Natural killer cell (primary cell): Measurements from ENCODE around the gene EZR. TPM values are rescaled to one million over a fixed set of nuclear protein-coding genes. Genes with fewer than 3 reads are reported as not detected.

Source experiments
- ATAC-seq, 3 donors: fragments of 150-1000 bp in 2 of 3; fragments of 200-7000 bp in 1 of 3; cut with Tn5 transposase; 1 replicate in 1 of 3; 2 replicates in 2 of 3; pipeline ENCODE4 v1.10.0; 2021; ENCODE audit warnings: mild to moderate bottlenecking in 2 of 3, moderate library complexity in 2 of 3
- DNase-seq, 2 donors: peaks; one replicate each; pipeline versions ENCODE4 v3.0.0 to v3.0.0-alpha.2; 2013 to 2021; ENCODE audit warnings: mixed read lengths in 1 of 2
- H3K27ac ChIP-seq: one replicate; pipeline ENCODE4 v1.5.1; 2013; ENCODE audit warnings: mild to moderate bottlenecking, low read length
- H3K27me3 ChIP-seq: one replicate; pipeline ENCODE4 v1.6.1; 2013; ENCODE audit warnings: low read length; ENCODE audit not compliant: control insufficient read depth, insufficient read depth
- H3K36me3 ChIP-seq: one replicate; pipeline ENCODE4 v1.6.1; 2013; ENCODE audit warnings: low read length; ENCODE audit not compliant: control insufficient read depth, insufficient read depth
- H3K4me1 ChIP-seq: one replicate; pipeline ENCODE4 v1.6.1; 2013; ENCODE audit warnings: low read length; ENCODE audit not compliant: control insufficient read depth, insufficient read depth
- H3K4me3 ChIP-seq: one replicate; pipeline ENCODE4 v1.5.1; 2013; ENCODE audit warnings: low read length
- H3K9me3 ChIP-seq: one replicate; pipeline ENCODE4 v1.6.1; 2013; ENCODE audit warnings: low read length; ENCODE audit not compliant: control insufficient read depth, insufficient read depth
- H3K27ac Mint-ChIP-seq, 2 donors: one replicate each; pipeline ENCODE4 v1.8.0; 2022; ENCODE audit warnings: mild to moderate bottlenecking in 2 of 2, mixed read lengths in 2 of 2, moderate library complexity in 1 of 2
- H3K27me3 Mint-ChIP-seq, 2 donors: one replicate each; pipeline ENCODE4 v1.8.0; 2022; ENCODE audit warnings: low read depth in 2 of 2, mixed read lengths in 2 of 2
- H3K36me3 Mint-ChIP-seq: one replicate; pipeline ENCODE4 v1.8.0; 2022; ENCODE audit warnings: mixed read lengths
- H3K4me1 Mint-ChIP-seq, 2 donors: one replicate each; pipeline ENCODE4 v1.8.0; 2022; ENCODE audit warnings: mixed read lengths in 2 of 2
- H3K4me3 Mint-ChIP-seq: one replicate; pipeline ENCODE4 v1.8.0; 2022; ENCODE audit warnings: mild to moderate bottlenecking, moderate library complexity, mixed read lengths
- H3K9me3 Mint-ChIP-seq, 2 donors: one replicate each; pipeline ENCODE4 v1.8.0; 2022; ENCODE audit warnings: mixed read lengths in 2 of 2
- WGBS: methylation state at CpG from one replicate; pipeline ENCODE4 v1.1.7; 2013; ENCODE audit warnings: missing lambda C conversion rate; ENCODE audit not compliant: insufficient coverage; 5-methylcytosine and 5-hydroxymethylcytosine counted together
- intact Hi-C: fragments of 100-400 bp; cut with micrococcal nuclease; formaldehyde crosslinking; loops from one replicate; pipeline ENCODE4 v1.14.2; 2022
- total RNA-seq, 4 donors: library from RNA; stranded (reverse); fragments of 120-200 nt in 1 of 4; gene quantifications; one replicate each; pipeline versions ENCODE4 v1.2.3 to v1.2.4, GENCODE V29; 2013 to 2022
- TF ChIP-seq, protein P1 (sequence below): fragments of 200-600 bp; IDR thresholded peaks from one replicate; pipeline ENCODE4 v1.8.0; 2022; ENCODE audit warnings: antibody characterized with exemption

EZR gene
- total RNA-seq, 3 donors from 2014 or later (not counting 1 experiment from before 2014, with no cell fraction given): 119 to 157 (median 133) TPM

DNA sequence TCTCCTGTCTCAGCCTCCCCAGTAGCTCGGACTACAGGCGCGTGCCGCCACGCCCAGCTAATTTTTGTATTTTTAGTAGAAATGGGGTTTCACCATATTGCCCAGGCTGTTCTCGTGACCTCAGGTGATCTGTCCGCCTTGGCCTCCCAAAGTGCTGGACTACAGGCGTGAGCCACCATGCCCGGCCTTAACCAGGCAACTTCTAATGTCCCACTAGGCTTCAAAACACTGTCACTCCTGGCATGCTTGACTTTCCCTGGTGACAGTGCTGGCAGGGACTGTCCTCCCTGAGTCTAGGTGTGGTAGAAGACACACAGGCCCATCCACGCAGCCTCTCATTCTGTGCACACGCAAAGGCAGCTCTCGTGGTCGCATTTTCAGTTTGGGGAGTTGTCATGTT lies 11.6 kb upstream of the EZR start:
- Histone ChIP-seq H3K27ac (no peak overlapping the region), H3K4me1 (peaks cover 6% of the 10 kb centered on the region), H3K36me3 (no peaks in the 10 kb centered on the region), H3K27me3 (no peaks in the 10 kb centered on the region), H3K9me3 (no peaks in the 10 kb centered on the region), H3K4me3 (no peak overlapping the region)
- Mint-ChIP-seq H3K9me3 (no peaks in the 10 kb centered on the region), H3K36me3 (no peaks in the 10 kb centered on the region), H3K4me3 (no peak overlapping the region), H3K27me3 (peaks cover 0 to 3% of the 10 kb centered on the region in 2 donors), H3K4me1 (peaks cover 3 to 14% of the 10 kb centered on the region in 2 donors), H3K27ac (no peak overlapping the region)
- TF ChIP-seq, protein P1, sequence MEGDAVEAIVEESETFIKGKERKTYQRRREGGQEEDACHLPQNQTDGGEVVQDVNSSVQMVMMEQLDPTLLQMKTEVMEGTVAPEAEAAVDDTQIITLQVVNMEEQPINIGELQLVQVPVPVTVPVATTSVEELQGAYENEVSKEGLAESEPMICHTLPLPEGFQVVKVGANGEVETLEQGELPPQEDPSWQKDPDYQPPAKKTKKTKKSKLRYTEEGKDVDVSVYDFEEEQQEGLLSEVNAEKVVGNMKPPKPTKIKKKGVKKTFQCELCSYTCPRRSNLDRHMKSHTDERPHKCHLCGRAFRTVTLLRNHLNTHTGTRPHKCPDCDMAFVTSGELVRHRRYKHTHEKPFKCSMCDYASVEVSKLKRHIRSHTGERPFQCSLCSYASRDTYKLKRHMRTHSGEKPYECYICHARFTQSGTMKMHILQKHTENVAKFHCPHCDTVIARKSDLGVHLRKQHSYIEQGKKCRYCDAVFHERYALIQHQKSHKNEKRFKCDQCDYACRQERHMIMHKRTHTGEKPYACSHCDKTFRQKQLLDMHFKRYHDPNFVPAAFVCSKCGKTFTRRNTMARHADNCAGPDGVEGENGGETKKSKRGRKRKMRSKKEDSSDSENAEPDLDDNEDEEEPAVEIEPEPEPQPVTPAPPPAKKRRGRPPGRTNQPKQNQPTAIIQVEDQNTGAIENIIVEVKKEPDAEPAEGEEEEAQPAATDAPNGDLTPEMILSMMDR: no peak
- WGBS: 90% methylated on average over 13 of the region's 13 CpGs
- DNase-seq: no peak
- intact Hi-C loops: no loop called here
- no peak for ATAC-seq

DNA sequence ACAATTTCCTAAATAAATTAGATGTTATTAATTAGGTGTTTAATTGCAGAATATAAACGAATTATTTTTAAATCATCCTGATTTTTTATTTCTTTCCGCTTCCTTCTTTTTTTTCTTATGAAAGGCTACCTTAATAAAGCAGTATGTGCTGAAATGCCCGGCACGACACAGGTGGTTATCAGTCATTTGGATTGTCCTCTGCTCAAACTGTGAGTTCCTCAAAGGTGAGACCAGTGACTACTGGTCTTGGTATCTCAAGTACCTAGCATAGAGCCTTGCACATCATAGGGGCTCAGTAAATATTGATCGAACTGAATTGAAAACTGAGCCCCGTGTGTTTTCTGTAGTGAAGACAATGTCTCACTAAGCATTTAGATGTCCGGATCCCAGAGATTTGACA lies 9.6 kb upstream of the EZR start:
- TF ChIP-seq, protein P1: no peak
- H3K27me3 Mint-ChIP-seq: peaks cover 0 to 3% of the 10 kb centered on the region in 2 donors
- no peaks in the 10 kb centered on the region for H3K9me3 Mint-ChIP-seq
- no peaks in the 10 kb centered on the region for H3K36me3 Mint-ChIP-seq
- no peak overlapping the region for H3K4me3 Mint-ChIP-seq
- H3K4me1 Mint-ChIP-seq: peaks cover 0 to 9% of the 10 kb centered on the region in 2 donors
- DNase-seq (no peak), ATAC-seq (no peak)
- Histone ChIP-seq H3K27ac (no peak overlapping the region), H3K36me3 (no peaks in the 10 kb centered on the region), H3K27me3 (no peaks in the 10 kb centered on the region), H3K4me3 (no peak overlapping the region), H3K4me1 (peaks cover 6% of the 10 kb centered on the region), H3K9me3 (no peaks in the 10 kb centered on the region)
- 83% methylated on average over 6 of the region's 7 CpGs for WGBS
- H3K27ac Mint-ChIP-seq: no peak overlapping the region
- intact Hi-C loops: no loop called here

DNA sequence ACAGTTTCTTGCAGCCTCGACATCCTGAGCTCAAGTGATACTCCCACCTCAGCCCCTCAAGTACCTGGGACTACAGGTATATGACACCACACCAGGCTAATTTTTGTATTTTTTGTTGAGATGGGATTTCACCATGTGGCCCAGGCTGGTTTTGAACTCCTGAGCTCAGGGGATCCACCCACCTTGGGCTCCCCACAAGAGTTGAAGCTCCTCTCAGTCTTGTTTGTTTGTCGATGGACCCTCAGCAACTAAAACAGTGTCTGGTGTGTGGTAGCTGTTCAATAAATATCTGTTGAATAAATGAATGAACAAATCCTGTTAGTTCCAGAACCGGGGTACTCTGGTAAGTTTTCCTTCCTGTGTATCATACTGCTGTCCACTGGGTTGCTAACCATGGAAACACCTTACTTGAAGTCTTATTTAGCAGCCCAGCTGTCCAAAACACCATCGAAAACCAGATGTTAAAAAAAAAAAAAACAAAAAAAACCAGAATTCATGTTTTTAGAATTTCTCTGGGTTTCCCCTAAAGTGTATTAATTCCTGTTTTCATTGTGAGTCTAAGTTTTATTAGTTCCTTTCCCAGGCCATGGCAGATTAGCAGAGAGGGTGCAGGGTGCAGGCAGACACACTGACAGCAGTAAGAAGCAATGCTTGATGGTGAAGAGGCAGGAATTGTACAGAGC lies 7.8 kb upstream of the EZR start:
- H3K36me3 Mint-ChIP-seq: no peaks in the 10 kb centered on the region
- no peak overlapping the region for H3K27ac Mint-ChIP-seq
- peaks cover 8 to 19% of the 10 kb centered on the region in 2 donors for H3K4me1 Mint-ChIP-seq
- TF ChIP-seq, protein P1: no peak
- no peak overlapping the region for H3K4me3 Mint-ChIP-seq
- no peak overlapping the region for H3K4me3 ChIP-seq
- no peak for ATAC-seq
- peaks cover 6% of the 10 kb centered on the region for H3K4me1 ChIP-seq
- H3K27me3 ChIP-seq: no peaks in the 10 kb centered on the region
- intact Hi-C loops: no loop called here
- H3K27me3 Mint-ChIP-seq: peaks cover 0 to 3% of the 10 kb centered on the region in 2 donors
- no peaks in the 10 kb centered on the region for H3K9me3 Mint-ChIP-seq
- no peaks in the 10 kb centered on the region for H3K36me3 ChIP-seq
- peak overlapping the region; percentile 56 for H3K27ac ChIP-seq
- 44% methylated on average over 3 of the region's 4 CpGs for WGBS
- no peak for DNase-seq
- no peaks in the 10 kb centered on the region for H3K9me3 ChIP-seq

DNA sequence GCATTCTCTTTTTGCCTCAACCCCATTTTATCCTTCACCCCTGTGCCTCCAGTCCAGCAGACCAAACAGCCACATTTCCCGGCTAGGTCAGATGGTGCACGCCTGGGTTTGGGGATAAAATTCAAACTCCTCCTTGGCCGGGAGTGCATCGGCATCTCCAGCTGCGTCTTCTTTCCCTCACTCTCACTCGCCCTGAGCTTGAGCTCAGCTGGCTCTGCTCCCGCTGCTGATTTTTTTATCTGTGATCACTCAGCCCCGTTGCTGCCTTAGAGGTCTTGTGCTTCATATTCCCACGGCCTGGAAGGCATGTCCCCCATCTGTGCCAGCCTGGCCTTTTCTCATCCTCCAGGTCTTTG lies 6.8 kb upstream of the EZR start:
- no peak overlapping the region for H3K27ac ChIP-seq

More for the DNA sequence above, 6.8 kb upstream of the EZR start:
- 97% methylated on average over 9 of the region's 9 CpGs for WGBS
- H3K9me3 ChIP-seq: no peaks in the 10 kb centered on the region
- H3K9me3 Mint-ChIP-seq: no peaks in the 10 kb centered on the region
- intact Hi-C loops: no loop called here
- no peak overlapping the region for H3K4me3 Mint-ChIP-seq
- H3K27me3 Mint-ChIP-seq: peaks cover 0 to 3% of the 10 kb centered on the region in 2 donors
- no peak overlapping the region for H3K27ac Mint-ChIP-seq
- no peak overlapping the region for H3K4me3 ChIP-seq
- TF ChIP-seq, protein P1: no peak
- DNase-seq (no peak), ATAC-seq (no peak)
- peaks cover 6% of the 10 kb centered on the region for H3K4me1 ChIP-seq
- H3K36me3 ChIP-seq: no peaks in the 10 kb centered on the region
- no peaks in the 10 kb centered on the region for H3K36me3 Mint-ChIP-seq
- no peaks in the 10 kb centered on the region for H3K27me3 ChIP-seq
- peaks cover 8 to 19% of the 10 kb centered on the region in 2 donors for H3K4me1 Mint-ChIP-seq
